Neural crest cell (in vitro differentiated cells): ENCODE data around the gene GRIP1. TPM values are rescaled to one million over a fixed set of nuclear protein-coding genes. Genes with fewer than 3 reads are reported as not detected.
A peak's percentile ranks its signal among the peaks of the same experiment; 100 is the strongest.

Experiments used
- DNase-seq: peaks from one replicate; pipeline ENCODE4 v3.0.0; 2021; ENCODE audit warnings: low read depth, mixed read lengths, low spot score
- H3K27ac Mint-ChIP-seq: one replicate; pipeline ENCODE4 v1.8.0; 2021; ENCODE audit warnings: mild to moderate bottlenecking, mixed read lengths; ENCODE audit not compliant: unreplicated experiment
- H3K27me3 Mint-ChIP-seq: 2 replicates; pipeline ENCODE4 v1.8.0; 2021; ENCODE audit warnings: low read depth, mild to moderate bottlenecking, mixed read lengths
- H3K36me3 Mint-ChIP-seq: 2 replicates; pipeline ENCODE4 v1.8.0; 2021; ENCODE audit warnings: low read depth, mild to moderate bottlenecking, mixed read lengths
- H3K4me1 Mint-ChIP-seq: 2 replicates; pipeline ENCODE4 v1.8.0; 2021; ENCODE audit warnings: mixed read lengths
- H3K4me3 Mint-ChIP-seq: one replicate; pipeline ENCODE4 v1.8.0; 2021; ENCODE audit warnings: mild to moderate bottlenecking, mixed read lengths
- H3K9me3 Mint-ChIP-seq: 2 replicates; pipeline ENCODE4 v1.8.0; 2021; ENCODE audit warnings: mixed read lengths
- CTCF ChIP-seq: fragments of 200-600 bp; sonication (generic); conservative IDR thresholded peaks from 2 replicates; pipeline ENCODE4 v1.5.0; 2021; ENCODE audit warnings: antibody characterized with exemption, mild to moderate bottlenecking
- total RNA-seq: library from RNA; stranded (reverse); gene quantifications from 2 replicates; pipeline ENCODE4 v1.2.1, GENCODE V29; 2021

GRIP1 gene
- total RNA-seq, 1 donor from 2014 or later = 40.3 TPM

- Mint-ChIP-seq H3K27ac (no peak overlapping the region), H3K4me1 (peaks cover 3% of the 10 kb centered on the region), H3K4me3 (no peak overlapping the region), H3K9me3 (no peaks in the 10 kb centered on the region), H3K27me3 (no peaks in the 10 kb centered on the region), H3K36me3 (no peaks in the 10 kb centered on the region)
- TF ChIP-seq CTCF = no peak
- DNase-seq = no peak
Measured at GRCh38 chr12:66636771-66637170, 42.1 kb downstream of the GRIP1 start.

- H3K4me1 Mint-ChIP-seq = peaks cover 3% of the 10 kb centered on the region
- TF ChIP-seq CTCF = no peak
- no peaks in the 10 kb centered on the region for H3K36me3 Mint-ChIP-seq
Measured at GRCh38 chr12:66633676-66634075, 45.2 kb downstream of the GRIP1 start.

GRCh38 chr12:66629138-66629870 lies 49.6 kb downstream of the GRIP1 start:
- Mint-ChIP-seq H3K4me3 (no peak overlapping the region), H3K9me3 (no peaks in the 10 kb centered on the region), H3K36me3 (no peaks in the 10 kb centered on the region), H3K4me1 (no peaks in the 10 kb centered on the region), H3K27ac (no peak overlapping the region), H3K27me3 (no peaks in the 10 kb centered on the region)
- no peak for DNase-seq
- TF ChIP-seq CTCF = no peak

More at GRCh38 chr12:66633676-66634075, 45.2 kb downstream of the GRIP1 start:
- Mint-ChIP-seq H3K27ac (no peak overlapping the region), H3K4me3 (no peak overlapping the region), H3K9me3 (no peaks in the 10 kb centered on the region), H3K27me3 (no peaks in the 10 kb centered on the region)
- DNase-seq = no peak

GRCh38 chr12:66627988-66628317 lies 50.9 kb downstream of the GRIP1 start:
- H3K4me1 Mint-ChIP-seq = no peaks in the 10 kb centered on the region
- no peak overlapping the region for H3K4me3 Mint-ChIP-seq
- no peak for DNase-seq
- H3K27me3 Mint-ChIP-seq = no peaks in the 10 kb centered on the region
- no peak for TF ChIP-seq CTCF
- no peaks in the 10 kb centered on the region for H3K36me3 Mint-ChIP-seq
- no peak overlapping the region for H3K27ac Mint-ChIP-seq
- H3K9me3 Mint-ChIP-seq = no peaks in the 10 kb centered on the region

GRCh38 chr12:66627270-66627987 lies 51.4 kb downstream of the GRIP1 start:
- TF ChIP-seq CTCF = no peak
- no peak overlapping the region for H3K4me3 Mint-ChIP-seq
- no peaks in the 10 kb centered on the region for H3K4me1 Mint-ChIP-seq
- no peaks in the 10 kb centered on the region for H3K9me3 Mint-ChIP-seq
- H3K27ac Mint-ChIP-seq = peak overlapping the region; percentile 62
- no peaks in the 10 kb centered on the region for H3K27me3 Mint-ChIP-seq
- H3K36me3 Mint-ChIP-seq = no peaks in the 10 kb centered on the region
- no peak for DNase-seq
